ENCODE measurements around the gene PXT1.
"Not testable (repeated sequence)": the region's sequence is repeated elsewhere in the genome, so short reads cannot be mapped to it uniquely, and the experiment has no call there.

The PXT1 gene

DNA sequence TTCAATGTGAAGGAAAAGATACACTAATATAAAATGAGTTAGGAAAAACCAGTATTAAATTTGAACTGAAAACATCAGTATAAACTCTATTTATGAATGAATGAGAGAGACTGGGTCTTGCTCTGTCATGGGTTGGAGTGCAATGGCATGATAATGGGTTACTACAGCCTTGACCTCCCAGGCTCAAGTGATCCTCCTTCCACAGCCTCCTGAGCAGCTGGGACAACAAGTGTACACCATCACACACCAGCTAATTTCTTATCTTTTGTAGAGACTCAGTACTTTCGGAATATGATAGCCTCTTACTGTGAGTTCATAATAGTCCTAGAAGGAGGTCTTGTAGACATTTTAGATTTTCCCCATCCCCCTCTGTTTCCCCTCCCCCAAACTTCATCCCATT lies 21.6 kb upstream of the PXT1 start:
- Histone ChIP-seq H3K36me3 (ENCODE audit: control insufficient read depth in 4 of 4, insufficient read depth in 4 of 4, low read length in 3 of 4) (peaks cover 0 to 6% (median 4%) of the 10 kb centered on the region in 4 experiments), H3K27ac (ENCODE audit: insufficient read depth in 1 of 2, low read depth in 1 of 2, low read length in 2 of 2, poor library complexity in 1 of 2, severe bottlenecking in 2 of 2) (no peak overlapping the region), H3K9me3 (ENCODE audit: control extremely low read depth in 1 of 5, control insufficient read depth in 4 of 5, insufficient read depth in 2 of 5, low read depth in 1 of 5, low read length in 4 of 5) (no peaks in the 10 kb centered on the region), H3K4me3 (ENCODE audit: control insufficient read depth in 1 of 7, extremely low read depth in 1 of 7, insufficient read depth in 4 of 7, low read depth in 2 of 7, low read length in 6 of 7) (no peak overlapping the region), H3K27me3 (replicated peaks in 2 of 5; ENCODE audit: control insufficient read depth in 4 of 5, insufficient read depth in 5 of 5, low read length in 4 of 5) (no peaks in the 10 kb centered on the region), H3K4me1 (ENCODE audit: control extremely low read depth in 1 of 4, control insufficient read depth in 4 of 4, insufficient read depth in 4 of 4, low read length in 3 of 4) (peaks cover 0 to 4% (median under 1%) of the 10 kb centered on the region in 4 experiments)
- ChIA-PET CTCF (no interaction called here), POLR2A (no interaction called here)
- WGBS (ENCODE audit: insufficient coverage): no CpG with 5 or more reads among the region's 1 CpG
- no peak for DNase-seq

DNA sequence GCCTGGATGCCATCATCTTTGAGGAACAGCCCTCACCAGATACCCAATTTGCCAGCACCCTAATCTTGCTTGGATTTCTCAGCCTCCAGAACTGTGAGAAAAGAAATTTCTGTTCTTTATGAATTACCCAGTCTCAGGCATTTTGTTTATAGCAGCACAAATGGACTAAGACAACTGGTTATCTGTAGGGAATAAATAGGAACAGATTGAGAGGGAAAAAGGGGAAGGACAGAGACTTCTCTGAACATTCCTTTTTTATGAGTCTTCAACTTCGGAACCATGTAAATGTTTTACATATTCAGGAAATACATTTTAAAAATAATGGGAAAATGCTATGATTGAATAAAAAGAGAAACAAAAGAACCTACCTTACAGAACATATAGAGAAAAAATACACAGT lies 21.0 kb upstream of the PXT1 start:
- ChIA-PET POLR2A (no interaction called here), CTCF (interaction anchor here (1.7 to 2.5 kb wide), 2 partner anchors 14 to 29 kb away, joined by 6 to 12 read pairs; no protein-coding TSS in a partner anchor)
- WGBS (ENCODE audit: insufficient coverage): no CpG with 5 or more reads among the region's 1 CpG
- peaks cover 0 to 6% (median 4%) of the 10 kb centered on the region in 4 experiments for H3K36me3 ChIP-seq (ENCODE audit: control insufficient read depth in 4 of 4, insufficient read depth in 4 of 4, low read length in 3 of 4)
- H3K9me3 ChIP-seq (ENCODE audit: control extremely low read depth in 1 of 5, control insufficient read depth in 4 of 5, insufficient read depth in 2 of 5, low read depth in 1 of 5, low read length in 4 of 5): no peaks in the 10 kb centered on the region
- DNase-seq: no peak
- H3K27ac ChIP-seq (ENCODE audit: insufficient read depth in 1 of 2, low read depth in 1 of 2, low read length in 2 of 2, poor library complexity in 1 of 2, severe bottlenecking in 2 of 2): no peak overlapping the region
- H3K4me1 ChIP-seq (ENCODE audit: control extremely low read depth in 1 of 4, control insufficient read depth in 4 of 4, insufficient read depth in 4 of 4, low read length in 3 of 4): peaks cover 0 to 2% (median under 1%) of the 10 kb centered on the region in 4 experiments
- no peaks in the 10 kb centered on the region for H3K27me3 ChIP-seq (replicated peaks in 2 of 5; ENCODE audit: control insufficient read depth in 4 of 5, insufficient read depth in 5 of 5, low read length in 4 of 5)
- no peak overlapping the region for H3K4me3 ChIP-seq (ENCODE audit: control insufficient read depth in 1 of 7, extremely low read depth in 1 of 7, insufficient read depth in 4 of 7, low read depth in 2 of 7, low read length in 6 of 7)

DNA sequence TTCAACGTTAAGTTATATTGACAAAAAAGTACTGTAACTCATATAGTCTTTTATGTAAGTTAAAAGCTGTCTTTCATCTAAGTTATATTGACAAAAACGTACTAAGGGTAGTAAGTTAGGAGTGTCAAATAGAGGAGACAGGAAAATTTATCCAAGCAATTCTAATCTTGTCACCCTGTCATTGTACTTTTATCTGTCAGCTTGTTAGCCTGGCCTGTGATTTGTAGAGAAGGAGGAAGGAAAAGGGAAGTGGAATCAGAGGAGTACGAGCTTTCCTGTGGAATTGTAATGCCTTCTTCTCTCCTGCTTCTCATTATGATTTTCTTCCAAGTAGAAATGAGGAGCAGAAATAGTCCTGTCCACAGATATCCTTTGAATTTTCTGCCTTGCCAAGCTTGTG lies 19.0 kb upstream of the PXT1 start:
- DNase-seq: no peak
- WGBS (ENCODE audit: insufficient coverage): no CpG with 5 or more reads among the region's 3 CpGs
- Histone ChIP-seq H3K9me3 (ENCODE audit: control extremely low read depth in 1 of 5, control insufficient read depth in 4 of 5, insufficient read depth in 2 of 5, low read depth in 1 of 5, low read length in 4 of 5) (no peaks in the 10 kb centered on the region), H3K27ac (ENCODE audit: insufficient read depth in 1 of 2, low read depth in 1 of 2, low read length in 2 of 2, poor library complexity in 1 of 2, severe bottlenecking in 2 of 2) (no peak overlapping the region), H3K27me3 (replicated peaks in 2 of 5; ENCODE audit: control insufficient read depth in 4 of 5, insufficient read depth in 5 of 5, low read length in 4 of 5) (no peaks in the 10 kb centered on the region), H3K36me3 (ENCODE audit: control insufficient read depth in 4 of 4, insufficient read depth in 4 of 4, low read length in 3 of 4) (peaks cover 0 to 7% (median 4%) of the 10 kb centered on the region in 4 experiments), H3K4me3 (ENCODE audit: control insufficient read depth in 1 of 7, extremely low read depth in 1 of 7, insufficient read depth in 4 of 7, low read depth in 2 of 7, low read length in 6 of 7) (no peak overlapping the region), H3K4me1 (ENCODE audit: control extremely low read depth in 1 of 4, control insufficient read depth in 4 of 4, insufficient read depth in 4 of 4, low read length in 3 of 4) (peaks cover 0 to 2% (median under 1%) of the 10 kb centered on the region in 4 experiments)
- ChIA-PET POLR2A (interaction anchor here (0.6 kb wide), 2 partner anchors 114 to 1108 kb away, joined by 3 to 7 read pairs; no protein-coding TSS in a partner anchor), CTCF (interaction anchor here (0.8 to 2.5 kb wide), 4 partner anchors 13 to 18 kb away, joined by 3 to 12 read pairs (median 4); no protein-coding TSS in a partner anchor)

- CTCF ChIA-PET: interaction anchor here (0.8 to 1.4 kb wide), 2 partner anchors 12 to 13 kb away, joined by 3 read pairs; no protein-coding TSS in a partner anchor
- Histone ChIP-seq H3K27me3 (replicated peaks in 2 of 5; ENCODE audit: control insufficient read depth in 4 of 5, insufficient read depth in 5 of 5, low read length in 4 of 5) (no peaks in the 10 kb centered on the region), H3K4me3 (ENCODE audit: control insufficient read depth in 1 of 7, extremely low read depth in 1 of 7, insufficient read depth in 4 of 7, low read depth in 2 of 7, low read length in 6 of 7) (no peak overlapping the region), H3K9me3 (ENCODE audit: control extremely low read depth in 1 of 5, control insufficient read depth in 4 of 5, insufficient read depth in 2 of 5, low read depth in 1 of 5, low read length in 4 of 5) (no peaks in the 10 kb centered on the region), H3K36me3 (ENCODE audit: control insufficient read depth in 4 of 4, insufficient read depth in 4 of 4, low read length in 3 of 4) (peaks cover 0 to 6% (median 4%) of the 10 kb centered on the region in 4 experiments), H3K4me1 (ENCODE audit: control extremely low read depth in 1 of 4, control insufficient read depth in 4 of 4, insufficient read depth in 4 of 4, low read length in 3 of 4) (peaks cover 0 to 2% (median under 1%) of the 10 kb centered on the region in 4 experiments), H3K27ac (ENCODE audit: insufficient read depth in 1 of 2, low read depth in 1 of 2, low read length in 2 of 2, poor library complexity in 1 of 2, severe bottlenecking in 2 of 2) (no peak overlapping the region)
- POLR2A ChIA-PET: interaction anchor here (0.6 kb wide), 1 partner anchor 1107 kb away, joined by 3 read pairs; no protein-coding TSS in a partner anchor
- DNase-seq: no peak
Observed at GRCh38 chr6:36460916-36461315, 18.3 kb upstream of the PXT1 start.

DNA sequence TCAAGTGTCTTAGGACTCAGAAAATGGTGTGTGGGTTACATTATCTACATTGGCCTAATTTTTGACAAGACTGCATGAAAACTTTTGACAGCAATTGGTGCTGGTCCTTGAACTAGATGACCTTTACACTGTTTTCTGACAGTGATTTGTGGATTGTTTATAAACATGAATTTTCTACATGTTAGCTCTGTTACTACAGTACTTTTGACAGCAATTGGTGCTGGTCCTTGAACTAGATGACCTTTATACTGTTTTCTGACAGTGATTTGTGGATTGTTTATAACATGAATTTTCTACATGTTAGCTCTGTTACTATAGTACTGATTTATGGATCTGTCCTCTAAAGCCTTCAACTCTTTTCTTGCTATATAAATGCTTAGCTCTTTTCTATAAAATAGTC lies 16.8 kb upstream of the PXT1 start:
- CTCF ChIA-PET: interaction anchor here (1.1 to 1.3 kb wide), 2 partner anchors 9 to 30 kb away, joined by 3 to 6 read pairs; no protein-coding TSS in a partner anchor
- no peak overlapping the region for H3K4me3 ChIP-seq (ENCODE audit: control insufficient read depth in 1 of 7, extremely low read depth in 1 of 7, insufficient read depth in 4 of 7, low read depth in 2 of 7, low read length in 6 of 7)
- H3K27me3 ChIP-seq (replicated peaks in 2 of 5; ENCODE audit: control insufficient read depth in 4 of 5, insufficient read depth in 5 of 5, low read length in 4 of 5): no peaks in the 10 kb centered on the region
- peaks cover 0 to 9% (median 6%) of the 10 kb centered on the region in 4 experiments for H3K36me3 ChIP-seq (ENCODE audit: control insufficient read depth in 4 of 4, insufficient read depth in 4 of 4, low read length in 3 of 4)
- H3K27ac ChIP-seq (ENCODE audit: insufficient read depth in 1 of 2, low read depth in 1 of 2, low read length in 2 of 2, poor library complexity in 1 of 2, severe bottlenecking in 2 of 2): no peak overlapping the region
- H3K4me1 ChIP-seq (ENCODE audit: control extremely low read depth in 1 of 4, control insufficient read depth in 4 of 4, insufficient read depth in 4 of 4, low read length in 3 of 4): peaks cover 0 to 2% (median under 1%) of the 10 kb centered on the region in 4 experiments
- POLR2A ChIA-PET: interaction anchor here (1.3 kb wide), 1 partner anchor 19 kb away, joined by 3 read pairs; no protein-coding TSS in a partner anchor
- no peaks in the 10 kb centered on the region for H3K9me3 ChIP-seq (ENCODE audit: control extremely low read depth in 1 of 5, control insufficient read depth in 4 of 5, insufficient read depth in 2 of 5, low read depth in 1 of 5, low read length in 4 of 5)
- DNase-seq: no peak

DNA sequence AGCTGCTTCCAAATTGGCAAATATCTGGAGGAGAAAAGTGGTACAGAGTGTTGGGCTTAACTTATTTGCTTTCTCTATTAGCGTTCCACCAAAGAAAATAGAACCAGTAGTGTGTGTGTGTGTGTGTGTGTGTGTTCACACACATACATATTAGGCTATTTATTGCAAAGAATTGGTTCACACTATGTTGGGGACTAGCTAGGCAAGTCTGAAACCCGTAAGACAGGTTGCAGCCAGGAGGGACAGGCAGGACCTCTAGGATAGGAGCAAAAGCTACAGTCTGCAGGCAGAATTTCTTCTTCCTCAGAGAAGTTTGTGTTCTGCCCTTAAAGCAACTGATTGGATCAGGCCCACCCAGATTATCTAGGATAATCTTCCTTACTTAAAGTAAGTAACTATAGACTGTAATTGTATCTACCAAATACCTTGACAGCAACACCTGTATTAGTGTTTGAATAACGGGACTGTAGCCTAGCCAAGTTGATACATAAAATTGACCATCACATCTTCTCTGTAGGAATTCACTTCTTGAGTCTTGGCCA lies 12.9 kb upstream of the PXT1 start:
- H3K9me3 ChIP-seq (ENCODE audit: control extremely low read depth in 1 of 5, control insufficient read depth in 4 of 5, insufficient read depth in 2 of 5, low read depth in 1 of 5, low read length in 4 of 5): no peaks in the 10 kb centered on the region
- WGBS (ENCODE audit: insufficient coverage): 100% methylated on average over 2 of the region's 3 CpGs
- no peaks in the 10 kb centered on the region for H3K4me1 ChIP-seq (ENCODE audit: control extremely low read depth in 1 of 4, control insufficient read depth in 4 of 4, insufficient read depth in 4 of 4, low read length in 3 of 4)
- H3K4me3 ChIP-seq (ENCODE audit: control insufficient read depth in 1 of 7, extremely low read depth in 1 of 7, insufficient read depth in 4 of 7, low read depth in 2 of 7, low read length in 6 of 7): no peak overlapping the region
- H3K36me3 ChIP-seq (ENCODE audit: control insufficient read depth in 4 of 4, insufficient read depth in 4 of 4, low read length in 3 of 4): peaks cover 2 to 10% (median 7%) of the 10 kb centered on the region in 4 experiments
- no peak for DNase-seq
- no peak overlapping the region for H3K27ac ChIP-seq (ENCODE audit: insufficient read depth in 1 of 2, low read depth in 1 of 2, low read length in 2 of 2, poor library complexity in 1 of 2, severe bottlenecking in 2 of 2)
- no peaks in the 10 kb centered on the region for H3K27me3 ChIP-seq (replicated peaks in 2 of 5; ENCODE audit: control insufficient read depth in 4 of 5, insufficient read depth in 5 of 5, low read length in 4 of 5)
- POLR2A ChIA-PET: interaction anchor here (1.1 kb wide), 1 partner anchor 14 kb away, joined by 3 read pairs; no protein-coding TSS in a partner anchor
- CTCF ChIA-PET: interaction anchor here (0.6 to 2.3 kb wide), 3 partner anchors 11 to 29 kb away, joined by 3 to 6 read pairs (median 3); no protein-coding TSS in a partner anchor

- H3K27me3 ChIP-seq (replicated peaks in 2 of 5; ENCODE audit: control insufficient read depth in 4 of 5, insufficient read depth in 5 of 5, low read length in 4 of 5); DNase-seq; H3K4me3 ChIP-seq (ENCODE audit: control insufficient read depth in 1 of 7, extremely low read depth in 1 of 7, insufficient read depth in 4 of 7, low read depth in 2 of 7, low read length in 6 of 7); H3K4me1 ChIP-seq (ENCODE audit: control extremely low read depth in 1 of 4, control insufficient read depth in 4 of 4, insufficient read depth in 4 of 4, low read length in 3 of 4); H3K9me3 ChIP-seq (ENCODE audit: control extremely low read depth in 1 of 5, control insufficient read depth in 4 of 5, insufficient read depth in 2 of 5, low read depth in 1 of 5, low read length in 4 of 5); H3K27ac ChIP-seq (ENCODE audit: insufficient read depth in 1 of 2, low read depth in 1 of 2, low read length in 2 of 2, poor library complexity in 1 of 2, severe bottlenecking in 2 of 2): not testable (repeated sequence)
- 98% methylated on average over 8 of the region's 8 CpGs for WGBS (ENCODE audit: insufficient coverage)
- POLR2A ChIA-PET: interaction anchor here (0.6 to 0.7 kb wide), 2 partner anchors 9 to 13 kb away, joined by 4 to 5 read pairs; no protein-coding TSS in a partner anchor
- peaks cover 4 to 13% (median 11%) of the 10 kb centered on the region in 4 experiments for H3K36me3 ChIP-seq (ENCODE audit: control insufficient read depth in 4 of 4, insufficient read depth in 4 of 4, low read length in 3 of 4)
- CTCF ChIA-PET: interaction anchor here (1.3 to 2.3 kb wide), 2 partner anchors 8 to 18 kb away, joined by 3 to 6 read pairs; no protein-coding TSS in a partner anchor
Observed at GRCh38 chr6:36452897-36453296, 10.2 kb upstream of the PXT1 start.
